ENCODE measurements around the gene ANKFY1. TPM values are rescaled to one million over a fixed set of nuclear protein-coding genes. Genes with fewer than 3 reads are reported as not detected.
"Not testable (repeated sequence)": the region's sequence is repeated elsewhere in the genome, so short reads cannot be mapped to it uniquely, and the experiment has no call there.

Gene ANKFY1
- total RNA-seq, 1 donor = 19.6 TPM

DNA sequence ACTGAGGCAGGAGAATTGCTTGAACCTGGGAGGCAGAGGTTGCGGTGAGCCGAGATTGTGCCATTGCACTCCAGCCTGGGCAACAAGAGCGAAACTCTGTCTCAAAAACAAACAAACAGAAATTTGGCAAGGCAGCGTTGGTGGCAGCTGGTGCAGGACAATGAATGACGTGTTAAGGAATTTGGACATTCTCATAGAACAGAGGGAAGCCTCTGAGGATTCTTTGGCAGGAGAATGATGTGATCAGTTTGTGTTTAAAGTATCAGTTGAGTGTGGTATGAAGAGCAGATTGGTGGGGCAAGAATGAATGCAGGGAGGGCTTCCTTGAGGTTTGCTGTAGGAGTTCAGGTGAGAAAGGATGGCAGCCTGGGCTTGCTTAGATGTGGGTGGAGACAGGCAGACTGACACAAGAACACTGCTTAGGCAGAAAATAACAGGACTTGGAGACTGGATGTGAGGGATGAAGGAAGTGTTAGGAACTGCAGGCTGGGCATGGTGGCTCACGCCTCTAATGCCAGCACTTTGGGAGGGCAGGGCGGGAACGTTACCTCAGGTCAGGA is 115.9 kb downstream of the ANKFY1 start:
- Histone ChIP-seq H3K4me1 (ENCODE audit: insufficient read depth, low read length) (peaks cover 14% of the 10 kb centered on the region), H3K4me3 (ENCODE audit: low read length) (no peak overlapping the region), H3K9me3 (ENCODE audit: low read depth, low read length) (no peaks in the 10 kb centered on the region), H3K27me3 (ENCODE audit: insufficient read depth, low read length) (no peaks in the 10 kb centered on the region)

DNA sequence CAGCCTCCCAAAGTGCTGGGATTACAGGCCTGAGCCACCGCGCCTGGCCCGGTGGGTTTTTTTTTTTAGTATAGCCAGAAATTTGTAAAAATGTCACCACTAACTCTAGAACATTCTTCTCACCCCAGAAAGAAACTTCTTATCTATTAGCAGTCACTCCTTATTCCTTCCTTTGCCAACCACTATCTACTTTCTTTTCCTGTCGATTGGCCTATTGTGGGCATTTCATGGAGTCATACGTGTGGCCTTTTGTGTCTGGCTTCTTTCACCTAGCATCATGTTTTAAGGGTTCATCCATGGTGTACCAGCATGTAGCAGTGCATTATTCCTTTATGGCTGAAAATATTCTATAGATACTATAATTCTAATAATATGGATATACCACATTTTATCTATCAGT is 117.1 kb downstream of the ANKFY1 start:
- no peak overlapping the region for H3K4me3 ChIP-seq (ENCODE audit: low read length)
- no peaks in the 10 kb centered on the region for H3K27me3 ChIP-seq (ENCODE audit: insufficient read depth, low read length)
- H3K4me1 ChIP-seq (ENCODE audit: insufficient read depth, low read length) = peaks cover 21% of the 10 kb centered on the region
- H3K9me3 ChIP-seq (ENCODE audit: low read depth, low read length) = no peaks in the 10 kb centered on the region

DNA sequence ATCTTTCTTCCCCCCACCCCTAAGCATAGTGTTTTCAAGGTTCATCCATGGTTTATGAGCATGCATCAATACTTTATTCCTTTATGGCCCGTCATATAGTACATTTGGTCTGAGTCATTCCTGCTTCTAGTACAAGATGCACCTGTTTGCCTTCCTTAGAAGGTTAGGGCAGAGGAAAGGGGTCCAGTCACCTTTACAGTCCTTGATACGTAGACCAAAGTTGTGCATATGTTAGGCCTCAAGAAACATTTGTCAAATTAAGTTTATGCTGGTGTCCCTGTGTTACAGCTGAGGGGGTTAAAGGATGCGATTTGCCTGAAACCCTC is 119.4 kb downstream of the ANKFY1 start:
- no peaks in the 10 kb centered on the region for H3K27me3 ChIP-seq (ENCODE audit: insufficient read depth, low read length)
- H3K4me3 ChIP-seq (ENCODE audit: low read length) = peak overlapping the region; percentile 98
- H3K4me1 ChIP-seq (ENCODE audit: insufficient read depth, low read length) = peaks cover 35% of the 10 kb centered on the region
- no peaks in the 10 kb centered on the region for H3K9me3 ChIP-seq (ENCODE audit: low read depth, low read length)

DNA sequence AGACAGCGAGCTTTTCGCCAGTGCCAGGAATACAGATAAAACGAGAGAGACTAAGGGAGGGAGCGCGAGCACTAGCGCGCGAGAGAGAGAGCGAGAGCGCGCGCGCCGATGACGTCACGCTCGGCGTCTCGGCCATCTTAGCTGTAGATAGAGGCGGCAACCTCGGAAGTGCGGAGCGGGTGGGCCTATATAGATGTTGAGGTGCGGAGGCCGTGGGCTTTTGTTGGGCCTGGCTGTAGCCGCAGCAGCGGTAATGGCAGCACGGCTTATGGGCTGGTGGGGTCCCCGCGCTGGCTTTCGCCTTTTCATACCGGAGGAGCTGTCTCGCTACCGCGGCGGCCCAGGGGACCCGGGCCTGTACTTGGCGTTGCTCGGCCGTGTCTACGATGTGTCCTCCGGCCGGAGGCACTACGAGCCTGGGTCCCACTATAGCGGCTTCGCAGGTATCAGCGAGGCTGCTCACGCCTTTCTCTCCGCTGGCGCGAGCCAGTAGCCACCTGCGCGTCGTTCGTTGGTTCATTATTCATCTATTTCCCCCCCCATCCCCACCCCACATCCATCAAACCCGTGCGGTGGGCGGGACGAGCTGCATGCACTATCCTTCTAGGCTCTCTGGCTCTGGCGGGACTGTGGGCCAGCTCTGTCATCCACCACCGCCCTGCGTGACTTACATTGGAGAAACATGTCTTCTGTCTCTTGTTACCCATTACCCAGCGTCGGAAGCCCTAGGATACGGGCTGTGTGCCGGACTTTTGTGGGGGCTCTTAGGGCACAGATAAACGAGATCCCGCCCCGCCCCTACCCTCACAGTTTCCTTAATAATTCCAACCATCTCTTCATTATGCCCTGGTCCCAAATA is 120.0 kb downstream of the ANKFY1 start:
- Histone ChIP-seq H3K27me3 (ENCODE audit: insufficient read depth, low read length) (no peaks in the 10 kb centered on the region), H3K4me1 (ENCODE audit: insufficient read depth, low read length) (peaks cover 35% of the 10 kb centered on the region), H3K4me3 (ENCODE audit: low read length) (peak overlapping the region; percentile 98), H3K9me3 (ENCODE audit: low read depth, low read length) (no peaks in the 10 kb centered on the region)

DNA sequence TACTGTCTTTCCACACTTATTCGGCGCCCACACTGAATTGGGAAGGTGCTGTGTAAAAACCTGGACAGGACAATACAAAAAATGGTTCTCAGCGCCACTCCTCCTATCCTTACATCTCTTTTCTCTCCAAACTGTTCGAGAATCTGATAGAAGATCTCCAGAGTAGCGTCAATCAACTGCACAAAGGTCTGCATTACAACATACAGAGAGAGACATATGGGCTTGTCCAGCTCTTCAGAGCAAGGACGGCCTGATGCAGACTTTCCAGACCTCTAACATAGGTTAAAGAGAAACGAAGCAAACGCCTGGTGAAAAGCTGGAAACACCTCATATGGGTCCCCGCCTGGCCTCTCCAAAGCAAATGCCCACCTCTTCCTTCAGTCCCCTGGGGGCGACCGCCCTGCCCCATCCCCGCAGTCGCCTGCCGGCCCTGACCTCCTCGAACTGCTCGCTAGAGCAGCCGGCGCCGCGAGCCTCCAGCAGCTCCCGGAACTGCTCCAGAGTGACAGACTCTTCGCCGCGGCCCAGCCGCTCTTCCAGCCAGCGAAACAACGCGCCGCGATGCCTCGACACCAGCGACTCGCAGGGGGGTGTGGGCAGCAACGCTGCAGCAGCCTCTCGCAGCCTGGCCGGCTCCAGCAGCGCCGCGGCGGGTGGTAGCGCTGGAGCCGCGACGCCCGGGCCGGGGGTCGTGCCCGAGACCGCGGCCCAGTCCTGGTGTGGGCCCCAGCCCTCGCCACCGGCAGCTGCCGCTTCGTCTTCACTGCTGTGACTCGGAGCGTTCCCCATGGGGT is 121.5 kb downstream of the ANKFY1 start:
- no peaks in the 10 kb centered on the region for H3K27me3 ChIP-seq (ENCODE audit: insufficient read depth, low read length)
- H3K9me3 ChIP-seq (ENCODE audit: low read depth, low read length) = no peaks in the 10 kb centered on the region
- peak overlapping the region; percentile 98 for H3K4me3 ChIP-seq (ENCODE audit: low read length)
- peaks cover 40% of the 10 kb centered on the region for H3K4me1 ChIP-seq (ENCODE audit: insufficient read depth, low read length)

DNA sequence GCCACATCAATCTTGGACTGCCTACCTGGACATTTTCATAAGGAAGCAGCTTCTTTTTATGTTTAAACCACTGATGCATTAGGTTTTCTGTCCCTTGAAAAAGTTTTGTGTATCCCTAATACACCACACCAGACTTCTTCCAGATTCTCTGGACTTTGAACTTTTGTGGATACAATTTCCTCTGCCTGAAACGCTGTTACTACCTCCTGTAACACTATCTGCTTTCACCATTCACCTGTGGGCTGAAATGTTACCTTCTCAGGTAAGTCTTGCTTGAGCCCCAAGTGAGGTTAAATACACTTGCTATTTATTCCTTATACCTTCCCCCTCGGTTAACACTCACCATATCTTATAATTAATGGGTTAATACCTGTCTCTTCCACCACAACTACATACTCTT is 123.7 kb downstream of the ANKFY1 start:
- H3K9me3 ChIP-seq (ENCODE audit: low read depth, low read length) = no peaks in the 10 kb centered on the region
- H3K27me3 ChIP-seq (ENCODE audit: insufficient read depth, low read length) = no peaks in the 10 kb centered on the region
- H3K4me1 ChIP-seq (ENCODE audit: insufficient read depth, low read length) = peaks cover 43% of the 10 kb centered on the region
- no peak overlapping the region for H3K4me3 ChIP-seq (ENCODE audit: low read length)

DNA sequence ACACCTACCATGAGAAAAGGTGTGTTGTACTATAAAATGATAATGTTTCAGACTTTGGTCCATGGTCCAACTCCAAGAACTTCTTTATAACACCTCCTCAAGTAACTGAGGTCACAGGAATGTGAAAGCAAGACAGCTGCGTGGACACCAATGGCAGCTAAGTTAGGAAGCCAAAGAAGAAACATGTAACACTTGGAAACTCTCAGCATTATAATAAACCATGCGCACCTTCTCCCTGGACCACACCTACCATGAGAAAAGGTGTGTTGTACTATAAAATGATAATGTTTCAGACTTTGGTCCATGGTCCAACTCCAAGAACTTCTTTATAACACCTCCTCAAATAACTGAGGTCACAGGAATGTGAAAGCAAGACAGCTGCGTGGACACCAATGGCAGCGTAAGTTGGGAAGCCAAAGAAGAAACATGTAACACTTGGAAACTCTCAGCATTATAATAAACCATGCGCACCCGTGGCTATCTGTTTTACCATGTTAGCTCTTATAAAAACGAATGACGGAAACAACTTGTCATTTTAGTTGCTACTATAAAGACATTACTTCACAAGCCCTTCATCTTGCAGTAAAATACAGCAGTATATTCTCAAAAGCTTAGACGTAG is 124.8 kb downstream of the ANKFY1 start:
- H3K27me3 ChIP-seq (ENCODE audit: insufficient read depth, low read length); H3K9me3 ChIP-seq (ENCODE audit: low read depth, low read length); H3K4me3 ChIP-seq (ENCODE audit: low read length): not testable (repeated sequence)
- H3K4me1 ChIP-seq (ENCODE audit: insufficient read depth, low read length) = peaks cover 42% of the 10 kb centered on the region

DNA sequence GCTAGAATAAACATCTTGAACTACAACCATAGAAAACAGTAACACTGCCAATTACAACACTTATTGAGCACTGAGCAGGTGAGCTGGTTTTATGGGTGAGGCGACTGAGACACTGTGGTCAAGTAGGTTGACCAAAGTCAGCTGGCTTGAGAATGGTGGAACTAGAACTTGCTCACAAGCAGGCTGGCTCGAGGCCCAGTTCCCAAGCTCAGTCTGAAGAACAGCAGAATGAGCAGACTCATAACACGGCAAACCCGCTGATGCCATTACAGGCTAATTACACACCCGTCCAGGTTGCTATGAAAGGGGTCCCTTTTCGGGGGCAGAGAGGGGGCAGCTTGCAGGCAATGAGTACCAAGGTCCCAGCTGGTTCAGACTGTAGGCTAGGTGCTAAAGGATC is 127.4 kb downstream of the ANKFY1 start:
- Histone ChIP-seq H3K9me3 (ENCODE audit: low read depth, low read length) (no peaks in the 10 kb centered on the region), H3K4me1 (ENCODE audit: insufficient read depth, low read length) (peaks cover 35% of the 10 kb centered on the region), H3K27me3 (ENCODE audit: insufficient read depth, low read length) (no peaks in the 10 kb centered on the region), H3K4me3 (ENCODE audit: low read length) (no peak overlapping the region)

DNA sequence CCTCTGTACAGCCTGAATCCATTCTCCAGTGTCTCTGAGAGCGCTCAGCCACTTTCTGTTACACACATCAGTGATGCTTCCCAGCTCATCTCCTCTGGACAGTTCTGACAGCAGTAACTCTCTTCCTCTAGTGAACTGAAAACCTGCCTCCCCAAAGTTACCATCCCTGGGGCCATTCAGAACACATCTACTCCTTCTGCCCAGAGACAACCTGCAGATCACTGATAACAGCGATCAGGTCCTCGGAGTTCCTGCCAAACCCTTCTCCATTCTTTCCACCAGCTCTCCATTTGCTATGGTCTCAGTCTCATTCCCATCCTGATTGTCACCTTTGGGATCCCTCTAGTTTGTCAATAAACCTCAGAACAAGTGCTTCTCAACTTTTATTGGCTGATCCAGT is 128.3 kb downstream of the ANKFY1 start:
- H3K4me1 ChIP-seq (ENCODE audit: insufficient read depth, low read length) = peaks cover 32% of the 10 kb centered on the region
- H3K9me3 ChIP-seq (ENCODE audit: low read depth, low read length) = no peaks in the 10 kb centered on the region
- no peak overlapping the region for H3K4me3 ChIP-seq (ENCODE audit: low read length)
- H3K27me3 ChIP-seq (ENCODE audit: insufficient read depth, low read length) = no peaks in the 10 kb centered on the region

DNA sequence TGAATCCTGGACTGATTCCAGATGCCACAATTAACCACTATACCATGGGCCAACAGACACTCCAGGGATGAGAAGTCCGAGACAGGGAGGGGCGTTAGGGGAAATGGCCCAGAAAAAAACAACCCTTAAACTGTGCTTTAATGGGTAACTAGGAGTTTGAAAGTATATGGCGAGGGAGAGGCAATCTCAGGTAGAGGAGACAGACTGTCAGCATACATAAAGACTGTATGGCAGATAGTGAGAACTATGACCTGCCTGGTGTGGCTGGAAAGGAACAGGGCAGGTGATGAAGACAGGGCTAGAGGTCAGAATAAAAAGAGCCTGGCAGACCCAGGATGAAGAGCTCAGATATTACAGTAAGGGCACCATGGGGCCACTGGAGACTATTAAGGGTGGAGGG is 129.1 kb downstream of the ANKFY1 start:
- Histone ChIP-seq H3K4me3 (ENCODE audit: low read length) (no peak overlapping the region), H3K4me1 (ENCODE audit: insufficient read depth, low read length) (peaks cover 24% of the 10 kb centered on the region), H3K9me3 (ENCODE audit: low read depth, low read length) (no peaks in the 10 kb centered on the region), H3K27me3 (ENCODE audit: insufficient read depth, low read length) (no peaks in the 10 kb centered on the region)

DNA sequence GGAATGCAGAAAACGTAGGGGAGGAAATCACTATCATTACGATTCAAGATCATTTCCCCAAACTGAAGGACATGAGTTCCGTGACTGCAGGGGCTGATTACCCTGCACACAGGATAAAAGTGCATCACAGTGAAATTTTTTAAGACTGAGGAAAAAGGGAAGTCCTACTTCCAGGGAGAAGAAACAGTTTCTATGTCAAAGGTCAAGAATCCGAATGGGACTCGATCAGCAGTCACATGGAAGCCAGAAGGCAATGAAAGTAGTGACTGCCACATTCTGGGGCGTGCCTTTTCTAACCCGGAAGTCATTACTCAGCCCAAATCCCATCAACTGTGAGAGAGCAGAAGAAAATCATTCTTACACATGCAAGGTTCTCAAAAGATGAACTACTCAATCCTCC is 133.1 kb downstream of the ANKFY1 start:
- Histone ChIP-seq H3K4me1 (ENCODE audit: insufficient read depth, low read length) (peaks cover 33% of the 10 kb centered on the region), H3K9me3 (ENCODE audit: low read depth, low read length) (no peaks in the 10 kb centered on the region), H3K4me3 (ENCODE audit: low read length) (no peak overlapping the region), H3K27me3 (ENCODE audit: insufficient read depth, low read length) (no peaks in the 10 kb centered on the region)

DNA sequence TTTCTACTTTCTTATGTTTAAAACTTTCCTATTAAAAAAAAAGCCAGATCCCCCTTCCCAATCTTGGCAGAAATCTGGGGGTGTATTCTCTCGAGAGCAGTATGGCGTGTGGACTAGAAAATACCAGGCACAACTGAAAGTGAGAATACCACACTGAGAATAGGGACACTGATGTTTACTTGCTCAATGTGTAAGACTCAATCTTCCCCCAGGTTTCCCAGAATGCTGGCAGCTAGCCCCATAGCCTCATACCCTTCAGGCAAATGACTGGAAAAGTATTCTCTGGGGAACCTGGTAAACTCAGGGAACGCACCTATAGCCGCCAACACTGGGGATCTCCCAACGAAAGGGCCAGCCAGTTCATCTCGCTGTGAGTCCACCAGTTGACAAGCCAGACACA is 136.2 kb downstream of the ANKFY1 start:
- no peaks in the 10 kb centered on the region for H3K27me3 ChIP-seq (ENCODE audit: insufficient read depth, low read length)
- peaks cover 24% of the 10 kb centered on the region for H3K4me1 ChIP-seq (ENCODE audit: insufficient read depth, low read length)
- no peaks in the 10 kb centered on the region for H3K9me3 ChIP-seq (ENCODE audit: low read depth, low read length)
- H3K4me3 ChIP-seq (ENCODE audit: low read length) = no peak overlapping the region

DNA sequence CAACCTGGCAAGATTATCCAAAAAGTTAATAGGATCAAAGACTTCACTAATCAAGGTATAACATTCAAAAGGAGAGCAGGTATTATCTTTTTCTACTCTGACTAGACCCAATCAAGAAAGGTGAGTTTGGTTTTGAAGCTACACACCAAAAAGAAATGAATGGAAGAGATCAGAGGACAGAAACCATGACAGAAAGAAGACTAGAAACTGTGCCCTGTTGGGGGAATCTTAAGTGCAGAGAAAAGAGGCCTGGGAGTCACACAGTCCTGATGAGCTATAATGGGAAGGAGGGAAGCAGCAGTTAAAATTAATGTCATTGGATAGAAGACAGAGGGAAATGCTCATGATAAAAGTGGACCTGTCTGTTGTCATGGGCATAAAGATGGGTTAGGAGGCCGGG is 138.2 kb downstream of the ANKFY1 start:
- H3K27me3 ChIP-seq (ENCODE audit: insufficient read depth, low read length) = no peaks in the 10 kb centered on the region
- peaks cover 15% of the 10 kb centered on the region for H3K4me1 ChIP-seq (ENCODE audit: insufficient read depth, low read length)
- H3K9me3 ChIP-seq (ENCODE audit: low read depth, low read length) = no peaks in the 10 kb centered on the region
- no peak overlapping the region for H3K4me3 ChIP-seq (ENCODE audit: low read length)

DNA sequence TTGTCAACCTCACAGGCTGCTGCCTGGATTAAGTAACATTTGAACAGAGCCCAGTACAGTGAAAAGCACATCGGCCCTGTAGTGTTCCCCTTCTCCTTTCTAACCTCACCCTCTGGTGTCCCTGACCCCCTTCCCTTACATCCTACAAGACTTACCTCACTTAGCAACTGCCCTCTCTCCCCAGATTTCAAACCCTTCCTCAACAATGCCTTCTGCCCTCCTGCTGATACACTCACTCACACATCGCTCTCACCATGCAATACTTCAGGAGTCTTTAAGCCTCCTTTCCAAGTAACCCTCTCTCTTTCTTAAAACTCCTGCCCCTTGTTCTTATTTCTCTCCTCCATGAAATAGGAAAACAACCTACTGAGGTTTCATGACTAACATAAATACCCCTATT is 138.8 kb downstream of the ANKFY1 start:
- Histone ChIP-seq H3K9me3 (ENCODE audit: low read depth, low read length) (no peaks in the 10 kb centered on the region), H3K27me3 (ENCODE audit: insufficient read depth, low read length) (no peaks in the 10 kb centered on the region), H3K4me1 (ENCODE audit: insufficient read depth, low read length) (peaks cover 15% of the 10 kb centered on the region), H3K4me3 (ENCODE audit: low read length) (no peak overlapping the region)

DNA sequence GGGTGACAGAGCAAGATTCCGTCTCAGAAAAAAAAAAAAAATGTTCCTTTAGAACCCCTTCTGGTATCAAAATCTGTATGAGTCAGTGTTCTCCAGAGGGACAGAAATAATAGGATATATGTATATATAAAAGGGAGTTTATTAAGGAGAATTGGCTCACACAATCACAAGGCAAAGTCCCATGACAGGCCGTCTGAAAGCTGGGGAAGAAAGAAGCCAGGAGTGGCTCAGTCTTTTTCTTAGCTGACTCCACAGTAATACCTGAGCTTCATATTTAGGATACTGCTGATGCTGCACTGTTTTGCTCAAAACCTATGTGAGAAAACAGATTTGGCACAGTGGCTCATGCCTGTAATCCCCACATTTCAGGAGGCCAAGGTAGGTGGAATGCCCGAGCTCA is 143.4 kb downstream of the ANKFY1 start:
- Histone ChIP-seq H3K4me1 (ENCODE audit: insufficient read depth, low read length) (no peaks in the 10 kb centered on the region), H3K9me3 (ENCODE audit: low read depth, low read length) (no peaks in the 10 kb centered on the region), H3K27me3 (ENCODE audit: insufficient read depth, low read length) (no peaks in the 10 kb centered on the region), H3K4me3 (ENCODE audit: low read length) (no peak overlapping the region)

Measured in mononuclear cell (primary cell).